GM12878 (cell line): Measurements from ENCODE around the gene ITPR2. TPM values are rescaled to one million over a fixed set of nuclear protein-coding genes. Genes with fewer than 3 reads are reported as not detected.

Source experiments
- ATAC-seq: fragments of 200-7000 bp; cut with Tn5 transposase; 3 replicates; pipeline ENCODE4 v1.9.1; 2020; ENCODE audit warnings: mild to moderate bottlenecking, moderate library complexity
- BruUV-seq: library from RNA; stranded (reverse); fragments of 400-500 nt; replicated peaks from 2 replicates; lab custom pipeline; 2021; lab: Mats Ljungman, UMichigan
- CTCF ChIA-PET: fragments of 300-600 bp; sonication (Branson Sonifier 250); formaldehyde crosslinking; extraction: SDS; loops from one replicate; lab custom pipeline; 2021; ENCODE audit warnings: inconsistent platforms; lab: Yijun Ruan, JAX
- POLR2A ChIA-PET: fragments of 350-600 bp; formaldehyde crosslinking; extraction: SDS; loops from one replicate; lab custom pipeline; 2021; ENCODE audit warnings: inconsistent platforms; lab: Charles Lee
- RAD21 ChIA-PET: fragments of 300-600 bp; sonication (Branson Sonifier 250); formaldehyde crosslinking; loops from one replicate; lab custom pipeline; 2023; ENCODE audit warnings: antibody characterized with exemption; ENCODE audit not compliant: unreplicated experiment; lab: Charles Lee
- SMC1A ChIA-PET: fragments of 300-600 bp; sonication (Branson Sonifier 250); formaldehyde crosslinking; loops from one replicate; lab custom pipeline; 2023; ENCODE audit not compliant: unreplicated experiment, uncharacterized antibody; lab: Charles Lee
- DNase-seq: peaks from one replicate; pipeline ENCODE4 v3.0.0-alpha.2; 2011; ENCODE audit warnings: low read depth, low spot score
- FAIRE-seq: peaks from 3 replicates; lab custom pipeline; 2011; peaks lifted over from hg19 to GRCh38; lab: Jason Lieb, UNC
- H2AFZ ChIP-seq: 2 replicates; pipeline ENCODE4 v1.6.0; 2011; ENCODE audit warnings: low read depth, low read length, control low read depth; ENCODE audit not compliant: control insufficient read depth
- H3K27ac ChIP-seq: 2 replicates; pipeline ENCODE4 v1.5.1; 2011; ENCODE audit warnings: control low read depth; ENCODE audit not compliant: control insufficient read depth, insufficient read depth
- H3K27me3 ChIP-seq, 2 experiments: replicated peaks in 1 of 2; 2 replicates each; pipeline versions ENCODE4 v1.6.0 to v1.6.1; 2011; ENCODE audit warnings: low read length in 1 of 2; ENCODE audit not compliant: control insufficient read depth in 2 of 2, insufficient read depth in 2 of 2
- H3K36me3 ChIP-seq, 2 experiments: 2 replicates each; pipeline ENCODE4 v1.5.1; 2011; ENCODE audit warnings: low read length in 1 of 2; ENCODE audit not compliant: control insufficient read depth in 2 of 2, insufficient read depth in 2 of 2
- H3K4me1 ChIP-seq: 2 replicates; pipeline ENCODE4 v1.6.1; 2011; ENCODE audit warnings: mild to moderate bottlenecking, low read length, moderate library complexity, mixed read lengths; ENCODE audit not compliant: control insufficient read depth, insufficient read depth
- H3K4me2 ChIP-seq: 2 replicates; pipeline ENCODE4 v1.6.0; 2011; ENCODE audit warnings: control low read depth; ENCODE audit not compliant: control insufficient read depth, insufficient read depth
- H3K4me3 ChIP-seq: fragments of 200-600 bp; sonication (generic); 2 replicates; pipeline ENCODE4 v1.5.1; 2016
- H3K79me2 ChIP-seq: 2 replicates; pipeline ENCODE4 v1.6.0; 2011; ENCODE audit warnings: low read length; ENCODE audit not compliant: control insufficient read depth, insufficient read depth
- H3K9ac ChIP-seq: 2 replicates; pipeline ENCODE4 v1.8.0; 2011; ENCODE audit warnings: low read length, control low read depth, mixed read lengths; ENCODE audit not compliant: control insufficient read depth, insufficient read depth
- H3K9me3 ChIP-seq: replicated peaks from 3 replicates; pipeline ENCODE4 v1.5.1; 2011; ENCODE audit warnings: mild to moderate bottlenecking, low read length; ENCODE audit not compliant: control insufficient read depth, insufficient read depth
- H4K20me1 ChIP-seq: 2 replicates; pipeline ENCODE4 v1.6.0; 2011; ENCODE audit not compliant: control insufficient read depth, insufficient read depth
- HDAC6 ChIP-seq: fragments of 200-600 bp; sonication (generic); IDR thresholded peaks from one replicate; pipeline ENCODE4 v1.8.0; 2017; ENCODE audit warnings: antibody characterized with exemption; ENCODE audit not compliant: unreplicated experiment
- IKZF1 ChIP-seq: fragments of 450-650 bp; conservative IDR thresholded peaks from 2 replicates; pipeline ENCODE4 v1.6.1; 2017; ENCODE audit warnings: antibody characterized with exemption, mild to moderate bottlenecking
- IKZF2 ChIP-seq, 2 experiments: fragments of 450-650 bp; IDR thresholded peaks; 2 replicates each; pipeline ENCODE4 v1.6.1; 2017; ENCODE audit warnings: mild to moderate bottlenecking in 2 of 2, moderate library complexity in 2 of 2
- JUNB ChIP-seq: IDR thresholded peaks from 2 replicates; pipeline ENCODE4 v1.6.1; 2016; ENCODE audit warnings: antibody characterized with exemption, mild to moderate bottlenecking
- RB1 ChIP-seq: fragments of 450-650 bp; formaldehyde crosslinking; IDR thresholded peaks from 2 replicates; pipeline ENCODE4 v1.6.1; 2017; ENCODE audit warnings: mild to moderate bottlenecking, borderline replicate concordance
- SPI1 ChIP-seq: IDR thresholded peaks from 2 replicates; pipeline ENCODE4 v1.6.1; 2011; ENCODE audit warnings: low read depth, mild to moderate bottlenecking, low read length, moderate library complexity, borderline replicate concordance; ENCODE audit not compliant: insufficient read depth
- SRF ChIP-seq, 2 experiments: IDR thresholded peaks; 2 replicates each; pipeline ENCODE4 v1.6.1; 2011; ENCODE audit warnings: low read depth in 2 of 2, low read length in 2 of 2, mild to moderate bottlenecking in 1 of 2, moderate library complexity in 1 of 2
- SUPT20H ChIP-seq: IDR thresholded peaks from 2 replicates; pipeline ENCODE4 v1.6.1; 2011; ENCODE audit warnings: low read depth, mild to moderate bottlenecking, low read length, moderate library complexity, borderline replicate concordance; ENCODE audit not compliant: control insufficient read depth
- TCF3 ChIP-seq: IDR thresholded peaks from 2 replicates; pipeline ENCODE4 v1.6.1; 2012; ENCODE audit warnings: low read depth, mild to moderate bottlenecking, low read length, borderline replicate concordance; ENCODE audit not compliant: insufficient read depth
- WGBS: methylation state at CpG from one replicate; pipeline ENCODE4 v1.1.6; 2016; ENCODE audit warnings: low lambda C conversion rate; ENCODE audit not compliant: insufficient replicate concordance, insufficient coverage; ENCODE audit errors: missing lambda C conversion rate; 5-methylcytosine and 5-hydroxymethylcytosine counted together
- in situ Hi-C: fragments of 300-500 bp; cut with MboI; formaldehyde crosslinking; loops from 9 replicates; pipeline ENCODE4 v1.14.3; 2018; ENCODE audit warnings: mixed read lengths
- intact Hi-C: fragments of 100-400 bp; cut with micrococcal nuclease; formaldehyde crosslinking; loops from one replicate; pipeline ENCODE4 v1.14.2; 2022; ENCODE audit not compliant: unreplicated experiment
- polyA plus RNA-seq, 11 experiments: library from polyadenylated mRNA; depleted of rRNA in 4 of 11; unstranded in 6 of 11; stranded (reverse) in 5 of 11; fragments of >200 nt; fragmentation: Nextera tagmentation in 4 of 11; fragmentation: Illumina TruSeq in 1 of 11; extraction: Ambion mirVana in 4 of 11; extraction: Trizol in 1 of 11; gene quantifications; 1 replicate in 1 of 11; 2 replicates in 10 of 11; pipeline versions ENCODE4 v1.2.1 to v1.2.3, GENCODE V29; 2011 to 2016; ENCODE audit warnings: inconsistent platforms in 2 of 11, missing spikeins in 2 of 11, low read depth in 1 of 11
- total RNA-seq, 4 experiments: library from RNA; depleted of rRNA in 3 of 4; stranded (reverse); fragments of >200 nt in 3 of 4; fragmentation: Illumina TruSeq in 1 of 4; extraction: Trizol in 1 of 4; gene quantifications; 2 replicates each; pipeline versions ENCODE4 v1.2.1 to v1.2.3, GENCODE V29; 2013 to 2021

Gene ITPR2
- total and polyA plus RNA-seq, 10 of the 15 experiments (the other 5 are each of a cell fraction or from before 2014, with no cell fraction given): 7.5 to 76.2 (median 47.1) TPM

GRCh38 chr12:26821212-26821701 is 11.7 kb downstream of the ITPR2 start:
- 94% methylated on average over 4 of the region's 4 CpGs for WGBS
- peak; percentile 41 for TF ChIP-seq IKZF1
- TF ChIP-seq JUNB: no peak
- no peak for TF ChIP-seq SRF (IDR thresholded peaks at IDR 0.05; ENCODE audit: low read depth in 2 of 2, low read length in 2 of 2)
- no peak for TF ChIP-seq RB1
- TF ChIP-seq TCF3: no peak
- peak in 1 of 2 experiments; percentile 25; a peak in 2 of 4 replicates for TF ChIP-seq IKZF2 (IDR thresholded peaks at IDR 0.05)
- TF ChIP-seq HDAC6: no peak
- TF ChIP-seq SUPT20H: no peak
- TF ChIP-seq SPI1: peak; percentile 69; the same call in 1 of the 2 replicates
- ATAC-seq: no peak
- H3K4me1 ChIP-seq: peaks cover 24% of the 10 kb centered on the region; the same call in 1 of the 2 replicates
- no peak overlapping the region for H2AFZ ChIP-seq
- ChIA-PET CTCF (interaction anchor here (0.8 to 2.0 kb wide), 4 partner anchors 9 to 120 kb away, joined by 3 to 5 read pairs (median 4); no protein-coding TSS in a partner anchor), RAD21 (interaction anchor here (0.7 to 2.7 kb wide), 6 partner anchors 11 to 343 kb away, joined by 3 to 26 read pairs (median 4); partner anchors contain the start of gene ITPR2), SMC1A (interaction anchor here (0.8 to 5.3 kb wide), 9 partner anchors 11 to 105 kb away, joined by 3 to 41 read pairs (median 4); partner anchors contain the start of gene ITPR2), POLR2A (interaction anchor here (0.6 to 2.3 kb wide), 8 partner anchors 8 to 128 kb away, joined by 3 to 17 read pairs (median 4); partner anchors contain the start of gene ITPR2)
- no peak overlapping the region for H3K4me3 ChIP-seq
- no peaks in the 10 kb centered on the region; a peak in 2 of 4 replicates for H3K36me3 ChIP-seq
- no TSS peak for BruUV-seq
- H3K27ac ChIP-seq: no peak overlapping the region; the same call in 1 of the 2 replicates
- DNase-seq: no peak
- H3K27me3 ChIP-seq: no peaks in the 10 kb centered on the region
- peaks cover 73% of the 10 kb centered on the region for H3K79me2 ChIP-seq
- peak overlapping the region; percentile 23 for H3K4me2 ChIP-seq
- no peak for FAIRE-seq
- intact Hi-C loops: no loop called here
- H4K20me1 ChIP-seq: no peaks in the 10 kb centered on the region
- H3K9me3 ChIP-seq: no peaks in the 10 kb centered on the region
- no peak overlapping the region for H3K9ac ChIP-seq
- in situ Hi-C loops: no loop called here
